HG03095 (cell line): ENCODE measurements around the gene HM13.
"Not testable (repeated sequence)": the region's sequence is repeated elsewhere in the genome, so short reads cannot be mapped to it uniquely, and the experiment has no call there.

ENCODE experiments used
- ATAC-seq: cut with Tn5 transposase; IDR thresholded peaks from one replicate; pipeline ENCODE4 v1.9.1; 2021; ENCODE audit warnings: moderate library complexity; ENCODE audit not compliant: unreplicated experiment

HM13 gene

GRCh38 chr20:31497838-31498540, 16.3 kb upstream of the HM13 start:
- no peak for ATAC-seq

DNA sequence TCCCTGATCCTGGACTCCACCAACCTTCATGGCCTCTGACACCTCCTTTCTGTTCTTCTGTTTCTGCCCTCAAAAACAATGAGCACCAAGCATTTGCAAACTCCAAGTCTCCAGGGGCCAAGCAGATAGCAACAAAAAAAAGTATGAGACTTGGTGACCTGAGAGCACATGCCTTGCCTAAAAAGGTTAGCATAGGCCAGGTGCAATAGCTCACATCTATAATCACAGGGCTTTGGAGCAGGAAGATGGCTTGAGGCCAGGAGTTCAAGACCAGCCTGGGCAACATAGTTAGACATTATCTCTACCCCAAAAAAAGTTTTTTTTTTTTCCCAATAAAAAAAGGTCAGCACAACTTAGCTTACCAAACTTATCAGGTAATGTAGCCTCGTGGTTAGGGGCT, 13.7 kb upstream of the HM13 start:
- no peak for ATAC-seq

DNA sequence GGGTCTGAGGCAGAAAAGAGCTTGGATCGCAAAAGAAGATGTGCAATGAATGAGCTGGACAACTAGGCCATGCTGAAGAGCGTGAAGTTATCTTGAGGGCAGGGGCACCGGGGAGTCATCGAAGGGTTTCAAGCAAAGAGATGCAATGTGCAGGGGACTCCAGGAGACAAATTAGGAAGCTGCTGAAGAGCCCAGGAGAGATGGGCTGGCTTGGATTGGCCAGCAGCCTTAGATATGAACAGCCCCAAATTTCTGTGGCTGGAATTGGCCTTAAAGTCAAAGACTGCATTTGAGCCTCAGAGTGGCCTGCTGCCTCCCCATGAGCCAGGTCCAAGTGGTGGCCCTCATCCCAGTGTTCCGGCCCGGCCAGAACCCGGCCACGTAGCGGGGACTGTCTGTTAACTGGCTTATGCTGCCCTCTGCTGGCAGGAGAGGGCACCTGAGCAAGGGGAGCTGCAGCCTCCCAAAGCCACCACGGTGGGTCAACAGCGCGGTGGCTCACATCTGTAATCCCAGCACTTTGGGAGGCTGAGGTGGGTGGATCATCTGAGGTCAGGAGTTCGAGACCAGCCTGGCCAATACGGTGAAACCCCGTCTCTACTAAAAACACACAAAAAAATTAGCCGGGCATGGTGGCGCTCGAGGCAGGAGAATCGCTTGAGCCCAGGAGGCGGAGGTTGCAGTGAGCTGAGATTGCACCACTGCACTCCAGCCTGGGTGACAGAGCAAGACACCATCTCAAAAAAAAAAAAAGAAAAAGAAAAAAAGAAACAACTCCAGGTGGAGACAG, 11.2 kb upstream of the HM13 start:
- peak; percentile 94 for ATAC-seq

DNA sequence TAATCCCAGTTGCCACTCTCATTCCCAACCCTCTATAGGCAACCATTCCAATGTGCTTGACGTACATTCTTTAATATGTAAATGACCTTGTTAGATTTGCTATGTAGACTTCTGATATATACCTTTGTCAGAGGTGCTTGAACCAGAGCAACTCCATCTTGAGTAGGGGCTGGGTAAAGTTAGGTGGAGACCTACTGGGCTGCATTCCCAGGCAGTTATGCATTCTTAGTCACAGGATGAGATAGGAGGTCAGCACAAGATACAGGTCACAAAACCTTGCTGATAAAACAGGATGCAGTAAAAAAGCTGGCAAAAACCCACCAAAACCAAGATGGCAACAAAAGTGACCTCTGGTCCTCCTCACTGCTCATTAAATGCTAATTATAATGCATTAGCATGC, 8.3 kb upstream of the HM13 start:
- no peak for ATAC-seq

- ATAC-seq: no peak
Observed at GRCh38 chr20:31508517-31509244, 5.6 kb upstream of the HM13 start.

DNA sequence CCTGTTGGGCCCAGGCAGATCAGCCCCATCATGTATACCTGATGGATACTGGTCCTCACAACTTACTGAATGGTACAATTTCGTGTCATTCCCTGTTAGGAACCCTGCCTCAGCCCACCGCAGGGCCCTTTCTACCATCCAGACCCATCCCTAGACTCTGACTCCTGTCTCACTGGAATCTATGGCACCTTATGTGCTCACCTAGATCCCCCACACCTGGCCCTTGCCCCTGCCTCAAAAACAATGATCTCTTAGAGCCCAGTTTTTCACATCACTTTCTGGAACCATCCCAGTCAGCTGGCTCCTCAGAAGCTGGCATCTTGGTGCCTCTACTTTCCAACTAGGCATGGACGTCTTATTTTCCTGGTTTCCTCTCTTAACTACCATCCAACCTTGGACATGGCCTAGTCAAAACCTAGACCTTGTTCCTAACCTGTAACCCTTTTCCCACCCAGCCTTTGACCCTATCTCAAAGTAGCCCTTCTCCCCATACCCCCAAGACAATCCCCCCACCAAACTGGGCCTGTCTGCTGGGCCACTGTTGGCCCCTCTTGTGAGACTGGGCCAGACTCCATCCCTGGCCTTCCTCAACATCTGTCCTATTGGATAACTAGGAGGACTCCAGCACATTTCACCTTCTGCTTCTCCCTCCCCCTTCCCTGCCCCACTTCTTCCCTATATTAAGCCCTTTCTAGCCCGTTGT, 981 bp downstream of the HM13 start:
- ATAC-seq: peak; percentile 3

GRCh38 chr20:31515775-31516107, 1.5 kb downstream of the HM13 start:
- no peak for ATAC-seq

DNA sequence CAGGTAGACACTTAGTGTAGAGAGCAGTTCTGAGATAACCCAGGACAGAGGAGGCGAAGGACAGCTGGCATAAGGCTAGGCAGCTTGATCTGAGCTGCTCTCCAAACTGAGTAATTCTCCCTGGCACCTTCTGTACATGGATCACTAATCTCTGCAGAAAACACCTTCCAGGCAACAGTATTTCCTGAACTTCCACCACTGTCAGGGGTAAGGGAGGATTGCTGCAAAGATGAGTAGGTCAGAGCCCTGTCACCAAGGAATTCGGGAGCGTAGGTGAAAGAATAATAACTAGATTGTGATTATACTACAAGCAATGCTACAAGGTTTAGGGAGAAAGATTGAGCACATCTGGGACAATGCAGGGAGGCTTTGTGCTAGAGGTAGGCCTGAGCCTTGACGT, 1.9 kb downstream of the HM13 start:
- no peak for ATAC-seq

DNA sequence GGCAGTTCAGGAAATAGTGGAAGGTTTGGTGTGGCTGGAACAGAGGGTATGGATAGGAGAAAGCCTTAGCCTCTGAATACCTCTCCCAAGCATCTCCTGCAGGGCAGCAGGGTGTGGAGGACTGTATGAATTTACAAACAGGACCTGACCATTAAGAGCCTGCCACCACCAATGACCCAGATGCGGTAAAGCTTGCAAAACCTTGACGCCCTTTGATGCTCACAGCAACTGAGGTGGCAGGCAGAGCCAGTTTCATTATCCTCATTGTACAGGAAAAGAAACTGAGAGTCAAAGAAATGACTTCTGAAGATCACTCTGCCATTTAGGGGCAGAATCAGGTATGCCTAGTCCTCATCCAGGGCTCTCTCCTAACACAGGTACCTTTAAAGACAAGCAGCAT, 2.4 kb downstream of the HM13 start:
- no peak for ATAC-seq

DNA sequence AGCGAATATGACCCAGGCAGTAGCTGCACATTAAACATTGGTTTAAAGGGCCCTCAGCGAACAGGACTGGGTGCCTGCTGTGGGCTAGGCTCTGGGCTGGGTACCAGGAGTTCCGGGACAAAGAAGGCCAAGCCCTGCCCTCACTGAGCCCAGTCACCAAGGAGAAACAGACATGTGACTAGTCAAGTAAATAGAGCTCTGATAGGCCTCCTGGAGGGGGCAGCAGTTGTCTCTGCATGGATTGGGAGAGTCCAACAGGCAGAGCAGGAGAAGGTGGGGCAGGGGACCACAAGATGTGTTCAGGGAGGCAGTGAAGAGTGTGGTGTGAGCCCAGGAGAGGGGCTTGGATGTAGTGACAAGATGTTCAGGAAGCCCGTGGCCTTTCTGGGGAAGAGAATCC, 3.1 kb downstream of the HM13 start:
- no peak for ATAC-seq

DNA sequence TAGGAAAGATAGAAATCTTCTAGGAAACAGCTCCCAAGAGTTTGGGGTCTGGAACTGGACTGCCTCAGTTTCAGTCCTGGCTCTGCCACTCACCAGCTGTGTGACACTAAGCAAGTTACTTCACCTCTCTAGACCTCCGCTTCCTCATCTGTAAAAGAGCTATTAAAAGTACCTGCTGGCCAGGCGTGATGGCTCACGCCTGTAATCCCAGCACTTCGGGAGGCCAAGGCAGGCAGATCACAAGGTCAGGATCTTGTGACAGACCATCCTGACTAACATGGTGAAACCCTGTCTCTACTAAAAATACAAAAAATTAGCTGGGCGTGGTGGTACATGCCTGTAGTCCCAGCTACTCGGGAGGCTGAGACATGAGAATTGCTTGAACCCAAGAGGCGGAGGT, 7.0 kb downstream of the HM13 start:
- not testable (repeated sequence) for ATAC-seq

- ATAC-seq: no peak
Observed at GRCh38 chr20:31522731-31523130, 8.5 kb downstream of the HM13 start.

DNA sequence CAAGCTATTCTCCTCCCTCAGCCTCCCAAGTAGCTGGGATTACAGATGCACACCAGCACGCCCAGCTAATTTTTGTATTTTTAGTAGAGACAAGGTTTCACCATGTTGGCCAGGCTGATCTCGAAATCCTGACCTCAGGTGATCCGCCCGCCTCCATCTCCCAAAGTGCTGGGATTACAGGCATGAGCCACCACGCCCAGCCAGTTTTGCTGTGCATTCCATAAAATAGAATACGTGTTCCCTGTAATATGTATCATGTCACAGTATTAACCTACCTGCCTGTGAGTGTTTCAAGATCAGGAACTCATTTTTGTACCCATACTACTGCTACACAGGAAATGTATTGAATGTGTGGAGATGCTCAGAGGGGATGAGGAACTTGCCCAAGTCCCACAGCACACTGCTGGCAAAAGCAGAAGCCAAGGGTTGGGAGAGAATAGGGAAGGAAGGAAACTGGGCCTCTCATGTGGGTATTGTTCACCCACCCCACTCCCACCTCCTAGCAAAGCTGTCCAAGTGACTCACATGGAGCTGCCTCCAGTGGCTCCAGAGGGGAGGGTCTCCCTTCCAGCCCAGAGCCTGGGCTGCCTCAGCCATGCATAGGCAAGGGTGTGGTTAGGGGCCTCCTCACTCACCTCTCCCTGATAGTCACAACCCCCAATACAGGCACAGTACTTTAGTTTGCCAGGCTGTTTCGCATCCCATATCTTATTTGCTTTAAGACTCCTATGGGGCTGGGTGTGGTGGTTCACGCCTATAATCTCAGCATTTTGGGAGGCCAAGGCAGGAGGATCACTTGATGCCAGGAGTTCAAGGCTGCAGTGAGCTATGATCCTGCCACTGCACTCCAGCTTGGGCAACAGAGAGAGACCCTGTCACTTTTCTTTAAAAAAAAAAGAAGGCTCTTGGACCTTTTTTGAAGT, 9.4 kb downstream of the HM13 start:
- no peak for ATAC-seq

DNA sequence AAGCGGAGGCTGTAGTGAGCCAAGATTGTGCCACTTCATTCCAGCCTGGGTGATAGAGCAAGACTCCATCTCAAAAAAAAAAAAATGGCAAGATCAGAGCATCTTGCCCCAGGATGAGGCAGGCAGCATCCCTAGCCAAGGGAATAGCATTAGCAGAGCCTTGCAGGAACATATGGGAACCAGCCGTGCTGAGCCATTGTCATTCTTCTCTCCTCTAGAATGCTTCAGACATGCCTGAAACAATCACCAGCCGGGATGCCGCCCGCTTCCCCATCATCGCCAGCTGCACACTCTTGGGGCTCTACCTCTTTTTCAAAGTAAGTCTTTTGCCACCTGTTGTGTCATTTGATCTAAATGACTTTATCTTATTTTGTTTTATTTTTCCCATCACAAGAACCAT, 13.0 kb downstream of the HM13 start:
- ATAC-seq: no peak

- no peak for ATAC-seq
Observed at GRCh38 chr20:31535298-31535697, 21.1 kb downstream of the HM13 start.

- no peak for ATAC-seq
Observed at GRCh38 chr20:31536575-31536974, 22.3 kb downstream of the HM13 start.

DNA sequence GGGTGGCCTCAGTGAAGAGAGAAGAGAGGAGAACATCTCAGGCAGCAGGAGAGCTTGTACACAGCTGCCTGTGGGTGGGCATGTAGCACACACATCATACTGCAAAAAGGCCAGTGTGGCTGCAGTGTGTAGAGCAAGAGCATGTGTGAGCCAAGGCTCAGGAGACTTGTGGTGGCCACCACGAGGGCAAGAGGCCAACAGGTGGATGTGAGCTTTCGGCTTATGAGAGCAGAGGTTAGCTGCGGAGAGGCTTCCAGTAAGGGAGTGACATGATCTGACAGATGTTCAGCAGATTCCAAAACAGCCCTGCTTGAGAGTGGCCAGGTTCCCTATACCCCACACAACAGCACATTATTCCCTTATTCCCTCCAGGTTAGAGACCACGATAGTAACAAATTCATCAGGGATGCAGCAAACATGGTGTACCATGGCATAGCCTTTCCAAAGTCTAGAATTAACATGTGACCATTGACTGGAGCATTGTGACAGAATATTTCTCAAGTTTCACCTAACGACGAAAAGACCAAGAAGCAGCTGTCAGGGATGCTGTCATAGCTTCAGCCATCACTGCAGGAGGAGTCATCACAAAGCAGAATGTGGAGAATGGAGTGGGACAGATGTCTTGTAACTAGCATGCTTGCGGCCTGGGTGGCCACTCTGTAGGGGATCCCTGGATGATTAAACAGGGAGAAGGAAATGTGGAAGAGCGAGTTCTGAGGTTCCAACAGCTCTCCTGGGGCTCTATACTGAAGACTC, 23.1 kb downstream of the HM13 start:
- no peak for ATAC-seq

GRCh38 chr20:31537890-31538289, 23.6 kb downstream of the HM13 start:
- no peak for ATAC-seq

GRCh38 chr20:31538326-31538725, 24.1 kb downstream of the HM13 start:
- ATAC-seq: no peak

DNA sequence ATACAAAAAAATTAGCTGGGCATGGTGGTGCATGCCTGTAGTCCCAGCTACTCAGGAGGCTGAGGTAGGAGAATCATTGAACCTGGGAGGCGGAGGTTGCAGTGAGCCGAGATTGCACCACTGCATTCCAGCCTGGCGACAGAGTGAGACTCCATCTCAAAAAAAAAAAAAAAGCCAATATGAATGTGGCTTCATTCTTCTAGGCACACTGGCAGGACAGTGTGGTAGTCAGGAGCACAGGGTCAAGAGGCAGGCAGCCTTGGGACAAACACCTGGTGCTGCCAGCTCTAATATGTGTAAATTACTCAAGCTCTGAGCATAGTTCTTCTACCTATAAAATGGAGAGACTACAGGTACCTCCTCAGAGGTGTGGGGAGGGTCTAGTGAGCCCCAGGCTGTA, 25.4 kb downstream of the HM13 start:
- ATAC-seq: not testable (repeated sequence)
